Measurements from ENCODE around the gene ST6GALNAC4.

ST6GALNAC4 gene

DNA sequence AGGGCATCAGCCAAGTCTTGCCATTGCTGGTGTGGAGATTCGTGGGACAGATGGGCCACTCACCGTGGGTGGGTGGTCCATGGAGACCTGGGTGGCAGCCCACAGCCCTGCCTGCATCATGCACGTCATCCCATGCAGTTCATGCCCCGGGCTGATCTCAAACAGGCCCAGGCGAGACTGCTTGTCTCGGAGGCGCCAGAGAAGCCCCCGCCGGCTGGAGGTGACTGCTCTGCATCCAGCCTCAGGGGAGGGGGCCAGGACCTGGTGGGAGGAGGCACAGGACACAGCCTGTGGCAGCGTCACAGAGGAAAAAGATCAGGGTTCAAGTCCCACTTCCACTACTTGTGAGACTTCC, 12.8 kb upstream of the ST6GALNAC4 start:
- no peak for DNase-seq (ENCODE audit: low read depth)

DNA sequence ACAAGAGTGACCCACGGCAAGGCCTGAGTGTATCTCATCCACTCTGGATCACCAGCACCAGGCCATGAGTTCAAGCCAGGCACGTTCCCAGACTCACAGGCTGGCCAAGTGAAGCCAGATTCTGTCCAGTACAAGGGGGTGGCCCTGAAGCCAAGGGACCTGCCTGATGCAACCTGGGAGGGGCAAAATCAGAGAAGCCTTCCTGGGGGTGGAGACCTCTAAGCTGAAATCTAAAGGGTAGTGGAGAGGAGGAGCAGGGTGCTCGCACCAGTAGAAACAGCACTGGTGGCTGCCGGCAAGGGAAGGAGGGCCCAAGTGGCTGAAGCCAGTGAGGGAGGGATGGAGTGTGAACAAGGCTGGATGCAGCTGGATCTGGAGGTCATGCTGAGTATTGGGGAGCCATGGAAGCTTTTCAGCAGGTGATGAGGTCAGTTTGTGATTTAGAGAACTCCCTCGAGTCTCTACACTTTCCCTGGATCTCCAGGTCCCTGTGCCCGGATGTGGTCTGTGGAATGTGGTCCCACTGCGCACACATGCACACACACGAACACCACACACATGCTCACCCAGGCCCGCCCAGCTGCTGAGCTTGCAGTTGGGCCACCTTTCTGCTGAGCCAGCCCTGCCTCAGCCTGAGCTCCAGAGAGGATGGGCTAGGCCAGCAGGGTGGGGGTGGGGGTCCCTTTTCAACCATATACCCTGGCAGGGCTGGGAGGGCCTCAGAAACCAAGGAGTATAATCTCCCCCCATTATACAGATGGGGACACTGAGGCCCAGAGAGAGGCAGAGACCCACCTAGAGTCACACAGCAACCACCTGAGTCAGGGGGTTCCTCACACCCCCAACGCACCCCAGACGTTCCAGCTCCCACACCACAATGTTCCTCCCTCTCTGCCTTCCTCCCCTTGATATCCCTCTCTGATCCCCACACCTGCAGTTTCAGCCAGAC, 12.1 kb upstream of the ST6GALNAC4 start:
- no peak for DNase-seq (ENCODE audit: low read depth)

DNA sequence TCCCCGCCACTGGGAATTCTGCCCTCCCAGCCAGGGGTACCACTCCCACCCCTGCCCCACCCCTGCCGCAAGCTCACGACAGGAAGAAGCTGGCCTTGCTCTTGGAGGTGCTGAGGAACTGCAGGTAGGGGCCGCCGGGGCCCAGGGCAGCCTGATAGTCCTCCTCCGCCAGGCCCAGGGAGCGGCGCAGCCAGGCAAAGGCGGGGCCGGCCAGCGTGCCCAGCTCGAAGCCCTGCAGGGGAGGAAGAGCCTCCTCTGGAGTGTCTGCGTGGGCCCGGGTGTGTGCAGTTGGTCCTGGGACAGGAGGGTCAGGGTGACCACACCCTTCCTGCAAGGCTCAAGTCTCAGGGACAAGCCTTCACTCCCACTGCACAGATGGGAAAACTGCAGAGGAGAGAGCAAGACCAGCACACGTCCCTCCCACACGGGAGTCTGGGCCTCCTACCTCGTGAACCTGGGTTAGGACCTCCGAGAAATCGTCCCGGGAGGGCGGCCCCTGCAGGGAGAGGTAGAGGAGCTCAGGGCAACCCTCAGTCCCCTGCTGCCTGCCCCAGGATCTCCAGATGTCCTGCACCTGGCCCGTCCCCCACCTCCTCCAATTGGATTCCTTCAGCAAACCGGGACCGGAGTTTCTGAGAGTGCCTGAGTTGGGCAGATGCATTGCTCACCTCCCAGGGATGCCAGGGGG, 11.3 kb upstream of the ST6GALNAC4 start:
- DNase-seq (ENCODE audit: low read depth) = no peak

DNA sequence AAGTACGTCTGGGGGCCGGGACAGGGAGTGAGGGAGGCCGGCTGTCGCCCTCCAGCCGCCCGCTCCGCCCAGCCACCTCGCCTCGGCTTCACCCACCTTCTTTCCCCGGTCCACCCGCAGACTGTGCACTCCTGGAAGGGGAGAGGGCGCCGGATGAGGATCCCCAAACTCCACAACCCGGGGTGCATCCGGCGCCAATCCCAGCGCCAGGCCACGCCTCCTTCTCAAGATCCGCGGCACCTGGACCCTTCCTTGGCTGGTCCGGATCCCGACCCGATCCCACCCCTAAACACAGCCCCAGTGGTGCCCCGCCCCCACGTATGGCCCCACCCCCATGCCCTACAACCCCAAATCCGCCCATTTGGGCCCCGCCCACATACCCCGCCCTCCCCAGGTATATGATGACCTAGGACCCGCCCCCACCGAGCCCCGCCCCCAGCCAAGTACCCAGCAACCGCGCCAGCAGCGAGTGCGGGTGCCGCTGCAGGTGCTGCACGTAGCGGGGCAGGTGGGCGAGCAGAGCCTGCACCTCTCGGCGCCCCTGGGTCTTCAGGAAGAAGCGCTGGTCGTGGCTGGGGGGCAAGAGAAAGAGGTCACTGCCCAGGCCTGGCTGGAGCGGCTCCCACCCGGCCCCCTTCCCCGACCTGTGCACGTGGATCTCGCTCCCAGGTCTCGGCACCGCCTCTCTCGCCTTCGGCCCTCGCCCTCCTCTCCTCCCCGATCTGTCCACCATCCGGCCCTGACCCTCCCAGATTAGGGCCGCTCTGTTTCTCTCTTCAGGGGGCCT, 10.6 kb upstream of the ST6GALNAC4 start:
- peak; percentile 70 for DNase-seq (ENCODE audit: low read depth)

DNA sequence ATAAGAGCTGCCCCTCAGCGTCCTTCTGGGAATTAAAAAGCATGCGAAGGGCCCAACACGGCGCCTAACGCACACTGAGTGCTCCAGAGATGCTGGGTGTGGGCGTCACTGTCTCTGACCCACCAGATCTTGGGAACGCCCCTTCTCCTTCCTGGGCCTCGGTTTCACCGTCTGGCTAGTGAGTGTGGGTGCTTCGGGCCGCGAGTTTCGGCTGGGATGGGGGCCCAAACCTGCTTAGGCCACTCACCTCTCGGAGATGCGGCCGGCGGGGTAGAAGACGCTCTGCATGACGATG, 10.0 kb upstream of the ST6GALNAC4 start:
- no peak for DNase-seq (ENCODE audit: low read depth)

DNA sequence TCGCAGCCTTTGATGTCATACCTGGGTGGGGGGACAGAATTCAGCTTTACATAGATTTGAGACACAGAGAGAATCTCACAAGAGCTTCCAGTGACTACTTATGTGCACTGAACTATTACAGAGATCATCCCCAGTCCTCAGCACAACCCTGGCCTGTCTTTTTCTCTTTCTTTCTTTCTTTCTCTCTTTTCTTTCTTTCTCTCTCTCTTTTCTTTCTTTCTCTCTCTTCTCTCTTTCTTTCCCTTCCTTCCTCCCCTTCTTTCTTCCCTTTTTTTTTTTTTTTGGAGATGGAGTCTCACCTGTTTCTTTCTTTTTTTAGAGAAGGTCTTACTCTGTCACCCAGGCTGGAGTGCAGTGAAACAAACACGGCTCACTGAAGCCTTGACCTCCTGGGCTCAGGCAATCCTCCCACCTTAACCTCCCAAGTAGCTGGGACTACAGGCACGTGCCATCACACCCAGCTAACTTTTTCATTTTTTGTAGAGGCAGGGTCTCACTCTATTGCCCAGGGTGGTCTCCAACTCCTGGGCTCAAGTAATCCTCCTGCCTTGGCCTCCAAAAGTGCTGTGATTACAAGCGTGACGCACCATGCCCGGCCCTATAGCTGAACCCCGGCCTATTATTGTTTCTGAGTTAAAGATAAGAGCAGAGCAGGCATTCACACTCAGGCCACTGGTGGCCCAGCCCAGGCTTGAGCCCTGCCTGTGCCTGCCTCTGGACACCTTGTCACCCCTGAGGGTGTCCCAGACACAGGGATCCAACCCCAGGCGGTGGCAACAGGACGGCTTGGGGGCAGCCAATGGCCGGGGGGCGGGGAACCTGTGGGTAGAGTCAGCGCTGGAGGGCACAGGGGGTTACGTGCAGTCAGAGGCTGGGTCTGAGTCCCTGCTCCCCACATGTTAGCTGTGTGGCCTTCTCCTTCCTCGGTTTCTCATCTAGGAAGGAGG, 9.4 kb upstream of the ST6GALNAC4 start:
- DNase-seq (ENCODE audit: low read depth) = no peak

DNA sequence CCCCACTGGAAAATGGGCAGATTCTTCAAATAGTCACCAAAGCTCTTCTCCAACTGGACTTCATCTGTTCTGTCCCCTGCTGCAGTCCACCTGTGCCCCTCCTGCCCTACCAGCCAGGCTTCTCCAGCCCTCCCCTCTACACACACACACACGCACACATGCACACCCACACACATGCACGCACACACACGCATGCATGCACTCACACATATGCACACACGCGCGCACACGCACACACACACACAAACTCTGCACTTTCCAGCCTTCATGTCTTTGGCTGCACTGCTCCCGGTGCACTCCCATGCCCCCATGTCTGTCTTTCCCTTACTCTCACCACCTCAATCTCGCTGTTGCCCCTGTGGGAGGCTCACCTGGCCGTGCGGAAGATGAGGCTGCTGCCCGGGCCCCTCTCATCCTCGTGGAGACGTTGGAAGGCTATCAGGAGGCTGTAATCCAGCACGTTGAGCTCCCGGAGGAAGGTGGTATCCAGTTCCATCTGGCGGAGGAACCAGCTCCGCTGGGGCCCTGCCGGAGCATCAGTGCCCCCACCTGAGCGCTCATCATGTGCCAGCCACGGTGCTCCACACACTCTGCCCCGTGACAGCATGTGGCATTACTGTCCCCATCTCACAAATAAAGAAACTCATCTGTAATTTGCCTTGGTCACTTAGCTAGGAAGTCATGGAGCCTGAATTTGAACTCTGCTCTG, 8.0 kb upstream of the ST6GALNAC4 start:
- no peak for DNase-seq (ENCODE audit: low read depth)

DNA sequence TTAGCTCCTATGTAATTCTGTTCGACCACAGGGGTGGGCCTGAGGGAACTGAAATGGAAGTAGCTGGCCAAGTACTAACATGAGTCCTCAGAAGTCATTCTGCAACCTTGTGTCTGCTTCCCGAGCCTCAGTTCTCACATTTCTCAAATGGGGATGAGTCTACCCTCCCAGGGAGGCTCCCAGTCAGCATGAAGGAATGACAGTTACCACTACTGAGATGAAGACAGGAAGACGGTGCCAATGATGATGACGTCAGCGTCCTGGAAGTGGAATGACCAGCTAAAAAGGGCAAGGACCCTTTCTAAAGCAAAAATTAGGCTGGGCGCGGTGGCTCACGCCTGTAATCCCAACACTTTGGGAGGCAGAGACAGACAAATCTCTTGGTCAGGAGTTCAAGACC, 6.9 kb upstream of the ST6GALNAC4 start:
- no peak for DNase-seq (ENCODE audit: low read depth)

DNA sequence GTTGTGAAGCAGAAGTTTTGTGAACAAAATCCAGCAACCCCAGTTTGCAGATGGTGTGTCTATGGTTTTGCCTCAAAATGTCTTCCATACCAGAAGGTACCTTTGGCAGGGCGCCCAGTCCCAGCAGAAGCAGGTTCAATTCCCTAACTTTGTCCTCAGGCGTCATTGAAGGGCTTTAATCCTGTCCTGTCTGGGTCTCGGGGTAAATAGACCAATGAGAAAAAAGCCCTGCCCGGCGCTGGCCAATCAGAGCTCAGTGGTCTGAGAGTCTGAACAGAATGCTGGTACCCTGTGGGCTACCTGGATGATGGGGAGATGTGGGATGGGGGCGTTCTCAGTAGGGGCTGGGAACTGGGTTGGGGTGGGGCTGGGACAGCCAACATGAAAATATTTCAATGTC, 6.2 kb upstream of the ST6GALNAC4 start:
- no peak for DNase-seq (ENCODE audit: low read depth)

DNA sequence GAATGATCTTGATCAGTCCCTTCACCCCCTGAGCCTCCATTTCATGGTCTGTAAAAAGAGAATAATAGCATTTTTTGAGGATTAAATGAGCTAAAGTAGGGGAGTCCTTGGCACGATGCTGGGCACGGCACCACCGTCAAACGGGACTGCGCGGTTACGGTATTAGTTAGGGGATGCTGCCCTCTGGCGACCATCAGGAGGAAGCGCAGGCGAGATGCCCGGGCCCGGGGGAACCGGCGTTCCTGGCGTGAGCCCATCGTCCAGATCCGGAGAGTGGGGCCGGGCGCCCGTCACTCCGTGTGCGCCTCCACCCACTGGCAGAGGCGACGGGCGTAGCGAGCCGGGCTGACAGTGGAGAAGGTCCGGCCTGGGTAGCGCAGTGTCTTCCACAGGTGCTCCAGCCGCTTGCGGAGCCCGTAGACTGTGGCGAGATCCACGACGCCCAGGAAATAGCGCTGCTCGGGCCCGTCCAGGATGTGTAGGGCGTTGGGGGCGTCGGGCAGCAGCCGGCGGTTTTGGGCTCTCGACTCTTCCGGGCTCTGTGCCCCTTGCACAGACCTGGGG, 4.8 kb upstream of the ST6GALNAC4 start:
- peak; percentile 79 for DNase-seq (ENCODE audit: low read depth)

DNA sequence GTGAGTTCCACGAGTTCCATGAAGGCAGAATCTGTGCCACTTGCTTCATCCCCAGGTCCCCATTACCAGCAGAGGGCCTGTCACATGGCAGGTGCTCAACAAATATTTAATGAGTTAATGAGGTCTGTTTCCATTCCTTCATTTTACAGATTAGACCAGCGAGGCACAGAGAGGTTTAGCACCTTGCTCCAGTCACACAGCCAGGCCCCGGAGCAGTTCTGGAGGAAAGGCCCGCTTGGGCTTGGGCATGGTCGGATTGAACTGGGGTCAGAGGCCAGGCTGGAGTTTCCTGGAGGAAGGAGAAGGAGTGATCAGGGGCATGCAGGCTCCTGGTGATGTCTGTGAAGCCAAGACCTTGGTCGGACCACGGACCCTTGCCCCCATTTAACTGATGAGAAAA, 4.0 kb upstream of the ST6GALNAC4 start:
- no peak for DNase-seq (ENCODE audit: low read depth)

DNA sequence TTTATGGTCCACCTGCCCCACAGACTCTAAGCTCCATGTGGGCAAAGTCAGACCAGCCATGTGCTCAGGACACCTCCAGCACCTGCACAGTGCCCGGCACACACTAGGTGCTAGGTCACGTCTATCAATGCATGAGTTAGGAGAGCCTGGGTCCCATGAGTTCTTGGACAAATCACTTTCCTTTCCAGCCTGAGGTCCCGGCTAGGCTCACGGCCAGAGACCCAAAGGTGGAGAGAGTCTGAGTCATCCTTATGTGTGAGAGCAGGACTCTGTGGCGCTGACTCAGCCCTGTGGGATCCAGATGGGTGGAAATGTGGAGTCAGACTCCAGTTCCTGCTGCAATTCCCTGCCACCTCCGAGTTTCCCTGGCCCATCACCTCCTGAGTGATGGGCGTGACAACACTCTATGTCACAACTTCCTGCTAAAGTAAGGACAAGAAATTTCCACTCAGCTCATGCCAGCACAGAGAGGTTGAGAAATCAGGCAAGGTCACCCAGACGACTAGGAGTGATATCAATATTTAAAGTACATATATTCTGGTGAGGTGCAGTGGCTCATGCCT, 2.5 kb upstream of the ST6GALNAC4 start:
- DNase-seq (ENCODE audit: low read depth) = no peak

DNA sequence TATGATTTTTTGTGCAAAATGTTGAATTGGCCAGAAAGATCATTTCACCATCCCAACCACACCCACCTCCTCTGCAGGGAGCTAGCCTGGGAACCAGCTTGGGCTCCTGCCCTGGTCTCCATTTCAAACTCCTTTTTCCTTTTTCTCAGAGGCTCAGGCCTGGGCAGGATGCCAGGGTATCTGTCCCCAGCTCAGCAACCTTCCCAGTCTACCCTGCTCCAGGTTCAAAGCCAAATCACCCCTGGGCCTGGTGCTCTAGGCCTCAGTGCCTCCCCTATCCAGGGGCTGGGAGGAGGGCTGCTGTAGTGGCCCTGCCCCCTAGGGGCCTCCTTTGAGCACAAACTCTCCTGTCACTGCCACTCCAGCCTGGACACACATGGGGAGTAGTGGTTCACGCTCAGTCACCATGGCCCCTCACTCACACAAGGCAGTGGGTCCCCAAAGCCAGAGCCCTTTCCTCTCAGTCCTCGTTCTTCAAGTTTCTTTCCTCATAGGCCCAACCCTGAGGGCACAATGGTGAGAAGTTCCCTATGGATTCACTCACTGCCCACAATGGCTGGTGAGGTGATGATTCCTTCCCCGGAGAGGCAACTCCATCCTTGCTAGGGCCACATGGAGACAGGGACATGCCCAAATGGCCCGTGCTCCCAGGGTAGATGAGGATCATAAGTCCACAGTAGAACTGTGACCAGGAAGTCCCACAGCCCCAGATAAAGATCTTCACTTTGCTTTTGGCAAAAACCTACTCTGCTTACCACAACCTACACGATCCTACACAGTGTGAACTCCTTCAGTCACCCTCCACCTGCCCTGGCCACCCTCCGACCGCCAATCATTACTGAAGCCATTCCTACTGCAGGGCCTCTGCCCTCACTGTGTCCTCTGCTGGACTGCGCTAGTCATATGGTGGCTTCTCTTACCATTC, 1.6 kb upstream of the ST6GALNAC4 start:
- no peak for DNase-seq (ENCODE audit: low read depth)

DNA sequence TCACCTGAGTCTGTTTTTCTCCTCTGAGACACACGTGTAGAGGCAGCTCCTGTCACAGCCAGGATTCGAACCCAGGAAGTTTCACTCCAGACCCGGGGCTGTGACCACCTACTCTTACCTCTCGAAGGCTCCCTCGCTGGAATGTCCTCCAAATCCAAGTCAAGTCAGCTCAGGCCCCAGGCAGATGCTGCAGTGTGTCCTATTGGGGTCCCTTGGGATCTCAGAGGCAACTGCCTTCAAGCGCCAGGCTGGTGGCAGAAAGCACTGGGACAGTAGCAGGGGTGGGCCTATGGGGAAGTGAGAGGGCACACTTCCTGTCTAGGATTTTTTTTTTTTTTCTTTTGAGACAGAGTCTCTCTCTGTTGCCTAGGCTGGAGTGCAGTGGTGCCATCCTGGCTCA, 762 bp upstream of the ST6GALNAC4 start:
- DNase-seq (ENCODE audit: low read depth) = no peak

DNA sequence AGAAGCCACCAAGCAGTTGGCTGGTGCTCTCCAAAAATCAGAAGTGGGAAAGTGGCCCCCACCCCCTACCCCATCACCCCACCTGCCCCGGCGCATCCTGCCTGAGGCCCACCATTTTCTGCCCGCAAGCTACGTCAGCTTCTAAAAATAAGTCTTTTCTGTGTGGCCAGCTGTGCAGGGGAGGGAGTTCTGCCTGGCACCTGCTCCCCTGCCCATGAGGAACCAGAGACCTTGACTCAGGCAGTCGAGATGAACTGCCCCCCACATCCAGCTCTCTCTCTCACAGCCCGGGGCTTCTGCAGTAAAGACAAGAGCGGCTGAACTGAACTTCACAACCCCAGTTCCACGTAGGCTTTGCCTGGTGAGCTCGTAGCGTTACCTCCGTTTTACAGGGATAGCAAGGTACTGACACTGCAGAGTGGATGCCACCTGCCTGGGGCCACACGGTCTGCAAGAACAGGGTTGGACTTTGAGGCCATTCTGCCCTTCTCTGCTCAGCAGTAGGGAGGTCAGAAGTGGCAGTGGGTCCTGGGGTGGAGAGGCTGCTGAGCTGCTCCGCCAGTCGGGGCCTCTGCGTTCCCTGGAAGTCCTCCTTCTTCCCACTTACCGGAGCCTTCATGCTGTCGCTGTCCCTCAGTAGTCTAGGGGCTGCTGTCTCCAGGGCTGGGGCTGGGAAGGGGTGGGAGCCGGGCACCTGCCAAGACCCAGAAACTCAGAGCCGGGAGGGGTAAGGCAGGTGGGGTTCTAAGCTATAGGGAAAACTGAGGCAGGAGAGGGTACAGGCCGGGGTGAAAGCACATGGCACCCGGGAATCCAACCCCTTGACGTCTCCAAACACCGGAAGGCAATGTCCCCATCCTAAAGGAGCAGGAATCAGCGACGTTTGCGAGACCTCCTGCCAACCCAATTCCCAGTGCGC, 781 bp downstream of the ST6GALNAC4 start:
- no peak for DNase-seq (ENCODE audit: low read depth)

DNA sequence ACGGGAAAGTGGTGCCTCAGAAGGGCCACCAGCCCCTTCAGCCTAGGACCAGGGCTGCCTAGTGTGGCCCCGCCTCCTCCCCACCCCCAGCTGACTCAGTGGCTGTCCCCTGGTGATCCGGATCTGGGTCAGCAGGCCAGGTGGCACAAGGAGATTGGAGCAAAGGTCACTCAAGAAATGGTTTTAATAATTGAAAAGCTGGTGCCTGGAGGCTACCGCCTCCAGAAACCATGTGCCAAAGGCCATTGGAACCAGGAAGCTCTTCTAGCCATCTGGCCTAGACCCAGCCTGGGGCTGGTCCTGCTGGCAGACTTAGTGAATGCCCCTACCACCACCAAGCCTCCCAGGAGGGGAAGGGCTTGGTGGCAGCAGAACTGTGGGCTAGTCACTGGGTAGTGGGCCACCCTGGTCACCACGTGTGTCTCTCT, 1.5 kb downstream of the ST6GALNAC4 start:
- no peak for DNase-seq (ENCODE audit: low read depth)

DNA sequence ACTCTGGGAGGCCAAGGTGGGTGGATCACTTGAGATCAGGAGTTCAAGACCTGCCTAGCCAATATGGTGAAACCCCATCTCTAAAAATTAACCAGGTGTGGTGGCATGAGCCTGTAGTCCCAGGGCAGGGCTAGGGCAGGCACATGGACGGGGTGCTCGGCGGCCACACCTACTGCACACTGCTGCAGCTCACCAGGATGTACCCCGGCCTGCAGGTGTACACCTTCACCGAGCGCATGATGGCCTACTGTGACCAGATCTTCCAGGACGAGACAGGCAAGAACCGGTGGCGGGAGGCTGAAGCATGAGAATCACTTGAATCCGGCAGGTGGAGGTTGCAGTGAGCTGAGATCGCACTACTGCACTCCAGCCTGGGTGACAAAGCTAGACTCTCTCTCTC, 3.2 kb downstream of the ST6GALNAC4 start:
- DNase-seq (ENCODE audit: low read depth) = no peak

DNA sequence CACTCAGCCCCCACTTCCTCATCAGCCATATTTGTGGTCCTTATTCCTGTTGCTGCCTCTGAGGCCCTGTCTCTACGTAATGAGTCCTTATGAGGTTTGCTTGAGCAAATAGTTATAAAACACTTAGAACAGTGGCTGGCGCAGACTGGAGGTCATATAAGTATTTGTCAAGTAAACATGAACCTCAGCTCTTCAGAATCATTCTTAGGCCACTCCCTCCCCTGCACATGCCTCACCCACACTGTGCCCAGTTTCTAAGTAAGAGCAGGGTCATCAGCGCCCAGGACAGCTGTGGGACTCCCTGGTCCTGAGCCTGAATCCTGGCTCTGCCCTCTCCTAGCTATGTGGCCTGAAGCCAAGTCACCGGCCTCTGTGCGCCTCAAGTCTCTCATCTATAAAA, 4.0 kb downstream of the ST6GALNAC4 start:
- DNase-seq (ENCODE audit: low read depth) = no peak
